NCI-H82 treated with DMSO at 0.1 percent for 48 hours (cell line): Measurements from ENCODE around the gene SH3RF2.

Experiments
- DNase-seq: peaks from one replicate; lab custom pipeline; 2025; ENCODE audit not compliant: unreplicated experiment; lab: John Stamatoyannopoulos, UW

Gene SH3RF2

DNA sequence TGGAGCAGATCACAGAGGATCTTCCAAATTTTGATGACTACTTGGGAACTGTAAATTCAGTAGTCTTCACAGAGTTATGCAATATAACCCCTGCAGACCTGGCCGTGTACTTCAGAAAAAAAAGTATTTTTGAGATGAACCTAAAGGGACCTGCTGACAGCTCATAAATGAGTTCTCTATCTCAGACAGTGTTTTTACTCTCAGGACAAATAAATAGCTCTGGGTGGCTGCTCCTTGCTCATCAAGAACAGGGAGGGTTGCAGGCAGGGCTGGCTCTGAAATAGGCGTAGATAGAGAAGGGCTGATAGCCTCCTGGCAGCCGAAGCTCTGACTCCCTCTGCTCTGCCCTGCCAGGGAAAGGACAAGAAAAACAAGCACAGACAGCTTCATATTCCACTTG, 104.1 kb downstream of the SH3RF2 start:
- no peak for DNase-seq

- DNase-seq: no peak
Measured at GRCh38 chr5:146041180-146041789, 104.9 kb downstream of the SH3RF2 start.

DNA sequence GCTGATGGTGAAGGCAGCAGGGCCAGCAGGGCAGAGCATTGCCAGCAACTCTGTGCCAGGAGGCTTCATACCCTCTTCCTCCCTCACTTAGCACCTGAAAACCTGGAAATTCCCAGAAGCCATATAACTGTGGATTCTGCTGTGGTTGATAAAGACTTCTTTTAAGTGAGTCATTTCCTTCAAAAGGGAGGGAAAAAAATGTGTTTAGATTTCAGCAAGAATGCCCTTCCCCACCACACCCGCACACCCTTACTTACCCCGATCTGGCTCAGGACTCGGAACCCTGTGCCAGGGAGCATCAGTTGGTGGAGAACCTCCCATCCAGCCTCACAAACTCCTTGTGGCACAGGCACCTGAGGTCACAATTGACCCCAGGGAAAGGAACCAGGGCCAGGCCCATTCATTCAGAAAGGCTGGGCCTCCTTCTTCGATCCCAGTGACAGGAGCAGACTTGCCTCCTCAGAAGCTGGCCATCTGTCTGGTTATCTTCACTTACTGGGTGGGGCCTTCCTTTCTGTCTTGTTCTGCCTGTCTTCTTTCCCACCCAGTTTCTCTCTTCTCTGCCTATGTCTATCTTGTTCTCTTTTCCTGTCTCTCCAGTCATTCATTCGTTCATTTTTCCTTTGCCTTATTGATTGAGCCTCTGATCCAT, 106.4 kb downstream of the SH3RF2 start:
- no peak for DNase-seq

- no peak for DNase-seq
Measured at GRCh38 chr5:146043722-146044121, 107.3 kb downstream of the SH3RF2 start.

DNA sequence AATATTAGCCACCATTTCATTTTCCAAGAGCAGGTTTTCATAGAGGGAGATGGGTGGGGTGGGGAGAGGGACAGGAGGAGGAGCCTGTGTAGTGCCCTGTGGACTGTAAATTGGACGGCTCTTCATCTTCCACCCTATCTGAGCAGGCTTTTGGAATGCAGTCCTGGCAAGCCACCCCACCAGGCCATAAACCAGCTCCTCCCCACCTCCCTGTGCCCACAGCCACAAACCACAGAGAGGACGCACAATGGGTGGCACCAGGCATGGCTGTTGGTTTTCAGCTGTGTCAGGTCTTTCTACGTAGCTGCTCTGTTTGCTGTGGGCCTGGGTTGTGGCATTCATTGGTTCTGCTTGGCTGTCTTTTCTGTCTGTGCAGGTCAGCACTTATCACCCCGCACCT, 111.0 kb downstream of the SH3RF2 start:
- DNase-seq: no peak

DNA sequence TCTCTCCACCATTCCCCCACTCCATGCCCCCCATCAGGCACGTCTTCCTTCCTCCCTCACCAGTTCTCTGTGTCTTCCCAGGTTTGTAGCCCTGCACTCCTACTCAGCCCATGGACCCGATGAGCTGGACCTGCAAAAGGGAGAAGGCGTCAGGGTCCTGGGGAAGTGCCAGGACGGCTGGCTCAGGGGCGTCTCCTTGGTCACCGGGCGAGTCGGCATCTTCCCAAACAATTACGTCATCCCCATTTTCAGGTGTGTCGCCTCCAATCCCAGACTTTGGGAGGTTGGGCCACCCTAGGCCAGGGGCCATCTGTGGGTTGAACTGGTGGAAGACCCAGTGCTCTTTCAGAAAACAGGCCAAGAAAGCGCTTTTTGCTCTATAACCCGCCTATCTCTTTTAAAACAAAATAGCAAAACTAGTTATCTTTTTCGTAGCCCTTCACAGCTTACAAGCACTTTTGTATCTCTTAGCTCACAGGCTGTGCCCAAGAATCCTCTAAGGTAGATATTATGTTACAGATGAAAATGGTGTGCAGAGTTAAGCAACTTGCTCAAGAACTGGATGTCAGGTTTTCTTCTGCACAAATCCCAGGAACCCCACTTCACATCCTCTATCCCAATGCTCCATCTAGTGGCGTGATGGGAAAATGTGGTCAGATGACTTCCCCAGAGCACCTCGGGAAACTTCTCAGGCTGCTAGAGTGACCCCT, 112.8 kb downstream of the SH3RF2 start:
- peak; percentile 43 for DNase-seq

DNA sequence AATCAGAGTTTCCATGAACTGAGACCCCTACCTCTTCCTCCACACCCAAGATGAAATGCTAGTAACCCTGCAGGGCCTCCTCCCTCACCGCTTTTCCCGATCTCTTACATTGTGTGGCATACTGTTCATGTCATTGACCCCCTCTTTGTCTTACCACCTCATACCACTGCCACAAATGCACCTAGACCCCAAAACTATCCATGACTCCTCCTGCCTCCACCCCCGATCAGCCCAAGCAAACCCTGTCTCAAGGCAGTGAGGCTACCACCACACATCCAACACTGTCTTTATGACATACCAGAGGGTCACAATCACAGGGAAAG, 113.3 kb downstream of the SH3RF2 start:
- DNase-seq: no peak

GRCh38 chr5:146050086-146050485, 113.7 kb downstream of the SH3RF2 start:
- no peak for DNase-seq

DNA sequence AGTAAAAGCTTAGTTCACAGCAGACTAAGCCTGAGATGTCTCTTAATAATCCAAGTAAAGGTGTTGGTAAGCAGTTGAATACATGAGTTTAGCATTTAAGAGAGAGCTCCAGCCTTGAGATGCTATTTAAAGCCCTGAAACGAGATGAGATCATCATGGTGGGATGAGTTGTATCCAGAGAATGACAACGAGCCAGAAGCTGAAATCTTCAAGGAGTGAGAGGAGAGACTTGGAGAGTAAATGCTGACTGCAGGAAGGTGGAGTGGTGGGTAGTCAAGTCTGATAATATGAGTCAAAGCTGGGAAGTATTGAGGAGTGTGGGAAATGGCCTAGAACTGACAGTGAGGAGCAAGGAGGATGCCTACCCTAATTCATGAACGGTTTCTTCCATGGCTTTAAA, 115.3 kb downstream of the SH3RF2 start:
- no peak for DNase-seq

DNA sequence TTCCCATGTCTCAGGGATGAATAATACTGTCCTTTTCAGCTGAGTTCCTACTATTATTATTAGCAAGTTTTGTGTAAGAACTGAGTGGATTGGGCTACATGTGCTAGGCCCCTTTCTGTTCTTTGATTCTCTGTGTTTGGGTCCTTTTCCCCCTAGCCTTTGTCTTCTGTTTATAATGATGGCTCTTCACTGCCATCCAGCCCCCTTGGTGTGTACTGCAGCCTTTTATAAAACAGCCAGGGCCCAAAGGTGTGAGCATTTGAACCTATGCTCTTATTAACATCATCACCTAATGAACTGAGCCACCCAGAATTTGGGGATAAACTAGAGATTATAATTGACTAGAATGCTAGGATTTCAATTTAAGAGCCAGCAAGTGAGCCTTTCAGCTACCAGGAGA, 116.4 kb downstream of the SH3RF2 start:
- no peak for DNase-seq

GRCh38 chr5:146055432-146055831, 119.1 kb downstream of the SH3RF2 start:
- DNase-seq: no peak

DNA sequence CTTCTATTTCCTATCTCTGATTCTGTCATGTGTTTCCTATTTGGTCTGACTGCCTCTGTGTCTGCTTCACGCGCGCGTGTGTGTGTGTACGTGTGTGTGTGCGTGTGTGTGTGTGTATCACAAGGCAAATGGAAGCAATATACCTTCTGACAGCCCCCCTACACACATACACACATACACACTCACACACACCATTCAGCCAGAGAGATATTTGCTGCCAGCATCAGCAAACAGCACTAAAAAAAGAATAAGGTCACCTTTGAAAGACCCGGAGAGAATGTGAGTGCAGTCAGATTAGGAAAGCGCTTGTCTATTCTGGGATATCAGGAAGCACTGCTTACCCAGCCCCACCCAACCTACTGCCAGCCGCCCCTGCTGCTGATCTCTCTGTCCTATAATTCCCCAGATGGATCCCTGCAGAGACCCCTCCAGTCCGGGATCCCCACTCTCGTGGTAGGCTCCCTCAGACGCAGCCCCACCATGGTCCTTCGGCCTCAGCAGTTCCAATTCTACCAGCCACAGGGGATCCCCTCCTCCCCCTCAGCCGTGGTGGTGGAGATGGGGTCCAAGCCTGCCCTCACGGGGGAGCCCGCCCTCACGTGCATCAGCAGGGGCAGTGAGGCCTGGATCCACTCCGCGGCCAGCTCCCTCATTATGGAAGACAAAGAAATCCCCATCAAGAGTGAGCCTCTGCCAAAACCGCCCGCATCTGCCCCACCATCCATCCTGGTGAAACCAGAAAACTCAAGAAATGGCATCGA, 123.3 kb downstream of the SH3RF2 start:
- DNase-seq: no peak

DNA sequence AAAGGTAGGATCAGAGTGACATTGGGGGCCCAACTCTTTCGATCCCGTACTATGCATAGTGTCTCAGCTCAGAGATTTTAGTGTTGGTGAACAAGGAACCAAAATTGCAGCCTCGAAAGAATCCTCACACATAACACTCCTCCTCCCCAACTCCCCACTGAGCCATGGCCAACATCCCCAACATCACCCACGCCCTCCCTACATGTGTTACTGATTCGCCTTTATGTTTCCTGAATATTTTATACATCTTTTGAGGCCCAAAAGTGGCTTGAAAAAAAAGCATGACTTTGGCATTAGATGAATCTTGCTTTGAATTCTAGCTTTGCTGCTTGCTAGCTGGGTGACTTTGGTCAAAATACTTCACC, 123.8 kb downstream of the SH3RF2 start:
- DNase-seq: no peak

GRCh38 chr5:146066968-146067367, 130.6 kb downstream of the SH3RF2 start:
- no peak for DNase-seq

GRCh38 chr5:146068206-146068605, 131.8 kb downstream of the SH3RF2 start:
- no peak for DNase-seq

GRCh38 chr5:146068977-146069779, 132.8 kb downstream of the SH3RF2 start:
- DNase-seq: no peak

DNA sequence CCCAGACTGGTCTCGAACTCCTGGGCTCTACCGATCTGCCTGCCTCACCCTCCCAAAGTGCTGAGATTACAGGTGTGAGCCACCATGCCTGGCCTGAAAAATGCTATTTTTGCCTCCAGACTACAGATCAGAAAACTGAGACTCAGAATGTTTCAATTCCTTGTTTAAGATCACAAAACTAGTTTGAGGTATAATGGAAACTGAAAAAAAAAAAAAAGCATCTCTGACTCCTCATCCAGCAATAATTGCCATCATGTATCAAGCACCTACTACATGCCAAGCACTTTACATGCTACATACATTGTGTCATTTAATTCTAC, 133.4 kb downstream of the SH3RF2 start:
- DNase-seq: no peak

DNA sequence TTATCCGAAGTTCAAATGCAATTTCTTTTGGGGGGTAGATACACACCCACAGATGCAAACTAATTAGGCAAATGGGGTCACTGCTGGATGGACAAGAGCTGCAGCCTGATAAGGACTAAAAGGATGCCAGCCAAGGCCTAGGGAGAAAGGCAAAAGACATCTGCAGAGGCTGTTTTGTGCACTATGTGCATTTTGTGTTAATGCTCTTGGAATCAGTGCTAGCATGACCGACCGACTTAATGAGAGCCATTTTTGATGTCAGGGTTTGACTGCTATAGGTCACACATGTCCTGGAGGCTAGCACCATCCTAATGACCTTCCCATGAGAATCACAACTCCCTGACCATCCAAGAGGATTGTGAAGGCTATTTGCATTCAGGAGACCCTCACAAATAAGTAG, 134.4 kb downstream of the SH3RF2 start:
- DNase-seq: no peak

GRCh38 chr5:146071171-146071570, 134.8 kb downstream of the SH3RF2 start:
- DNase-seq: no peak

GRCh38 chr5:146072595-146072994, 136.2 kb downstream of the SH3RF2 start:
- no peak for DNase-seq

GRCh38 chr5:146073239-146073900, 137.0 kb downstream of the SH3RF2 start:
- DNase-seq: no peak
